ENCODE measurements around the gene WNK2.
A peak's percentile ranks its signal among the peaks of the same experiment; 100 is the strongest.

Gene WNK2

DNA sequence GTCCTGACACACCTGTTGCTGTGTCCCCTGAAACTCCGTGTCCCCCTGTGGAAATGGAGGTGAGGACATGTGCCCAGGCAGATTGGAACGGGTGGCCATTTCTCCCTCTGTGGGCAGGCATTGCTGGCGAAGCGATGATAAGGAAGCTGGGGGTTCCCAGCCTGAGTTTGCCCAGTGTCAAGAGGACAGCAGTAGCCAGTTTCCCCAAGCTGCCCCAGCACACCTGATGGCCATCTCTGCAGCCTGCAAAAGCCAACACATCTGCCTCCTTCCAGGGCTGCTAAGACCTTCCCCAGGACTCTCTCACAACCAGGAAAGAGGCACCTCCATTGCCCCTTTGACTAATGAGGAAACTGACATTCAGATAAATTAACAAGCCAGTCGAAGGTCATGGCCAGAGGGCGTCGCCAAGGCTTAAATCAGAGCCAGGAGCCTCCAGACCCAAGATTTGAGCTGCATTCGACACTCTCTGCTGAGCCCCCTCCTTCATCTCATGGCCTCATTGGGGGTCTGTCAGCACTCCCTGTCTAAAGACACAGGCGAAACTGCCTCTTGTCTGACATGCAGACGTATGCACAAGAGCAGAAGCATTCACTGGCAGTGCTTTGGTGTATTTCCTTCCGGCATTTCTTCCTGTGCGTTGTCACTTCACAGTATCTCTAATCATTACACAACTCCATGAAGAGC lies 10.4 kb upstream of the WNK2 start:
- peak overlapping the region; percentile 71 for H3K27ac Mint-ChIP-seq
- peak overlapping the region; percentile 35 for H3K4me3 Mint-ChIP-seq
- peaks cover 26% of the 10 kb centered on the region for H3K4me1 Mint-ChIP-seq

DNA sequence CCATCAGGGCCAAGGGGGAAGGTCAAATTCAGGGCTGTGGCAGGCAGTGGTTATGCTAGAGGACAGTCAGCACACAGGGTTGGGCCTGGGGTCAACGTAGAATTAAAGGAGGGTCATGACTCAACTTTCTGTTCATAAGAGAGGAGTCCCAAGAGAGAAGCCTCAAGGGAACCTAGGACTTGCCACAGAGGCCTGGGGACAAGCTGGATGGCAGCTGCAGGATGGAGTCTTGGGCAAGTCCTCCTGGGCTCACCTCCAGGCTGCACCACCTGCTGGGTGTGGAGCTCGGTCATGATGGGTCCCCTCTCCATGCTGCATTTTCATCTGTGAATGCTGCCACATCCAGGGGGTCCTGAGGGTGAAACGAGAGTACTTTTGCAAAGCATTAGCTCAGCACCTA lies 9.0 kb upstream of the WNK2 start:
- peaks cover 14% of the 10 kb centered on the region for H3K27me3 Mint-ChIP-seq (ENCODE audit: low read depth, poor library complexity)
- TF ChIP-seq, protein P1, sequence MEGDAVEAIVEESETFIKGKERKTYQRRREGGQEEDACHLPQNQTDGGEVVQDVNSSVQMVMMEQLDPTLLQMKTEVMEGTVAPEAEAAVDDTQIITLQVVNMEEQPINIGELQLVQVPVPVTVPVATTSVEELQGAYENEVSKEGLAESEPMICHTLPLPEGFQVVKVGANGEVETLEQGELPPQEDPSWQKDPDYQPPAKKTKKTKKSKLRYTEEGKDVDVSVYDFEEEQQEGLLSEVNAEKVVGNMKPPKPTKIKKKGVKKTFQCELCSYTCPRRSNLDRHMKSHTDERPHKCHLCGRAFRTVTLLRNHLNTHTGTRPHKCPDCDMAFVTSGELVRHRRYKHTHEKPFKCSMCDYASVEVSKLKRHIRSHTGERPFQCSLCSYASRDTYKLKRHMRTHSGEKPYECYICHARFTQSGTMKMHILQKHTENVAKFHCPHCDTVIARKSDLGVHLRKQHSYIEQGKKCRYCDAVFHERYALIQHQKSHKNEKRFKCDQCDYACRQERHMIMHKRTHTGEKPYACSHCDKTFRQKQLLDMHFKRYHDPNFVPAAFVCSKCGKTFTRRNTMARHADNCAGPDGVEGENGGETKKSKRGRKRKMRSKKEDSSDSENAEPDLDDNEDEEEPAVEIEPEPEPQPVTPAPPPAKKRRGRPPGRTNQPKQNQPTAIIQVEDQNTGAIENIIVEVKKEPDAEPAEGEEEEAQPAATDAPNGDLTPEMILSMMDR (IDR thresholded peaks at IDR 0.05), result no peak
- H3K27ac Mint-ChIP-seq, result no peak overlapping the region
- H3K4me1 Mint-ChIP-seq, result peaks cover 31% of the 10 kb centered on the region
- DNase-seq, result no peak
- no peaks in the 10 kb centered on the region for H3K36me3 Mint-ChIP-seq (ENCODE audit: low read depth)
- no peaks in the 10 kb centered on the region for H3K9me3 Mint-ChIP-seq
- no peak overlapping the region for H3K4me3 Mint-ChIP-seq

More for the DNA sequence above, 10.4 kb upstream of the WNK2 start:
- no peaks in the 10 kb centered on the region for H3K36me3 Mint-ChIP-seq (ENCODE audit: low read depth)
- H3K27me3 Mint-ChIP-seq (ENCODE audit: low read depth, poor library complexity), result peaks cover 4% of the 10 kb centered on the region
- peak; percentile 25 for DNase-seq
- TF ChIP-seq, protein P1 (IDR thresholded peaks at IDR 0.05), result no peak
- H3K9me3 Mint-ChIP-seq, result no peaks in the 10 kb centered on the region

DNA sequence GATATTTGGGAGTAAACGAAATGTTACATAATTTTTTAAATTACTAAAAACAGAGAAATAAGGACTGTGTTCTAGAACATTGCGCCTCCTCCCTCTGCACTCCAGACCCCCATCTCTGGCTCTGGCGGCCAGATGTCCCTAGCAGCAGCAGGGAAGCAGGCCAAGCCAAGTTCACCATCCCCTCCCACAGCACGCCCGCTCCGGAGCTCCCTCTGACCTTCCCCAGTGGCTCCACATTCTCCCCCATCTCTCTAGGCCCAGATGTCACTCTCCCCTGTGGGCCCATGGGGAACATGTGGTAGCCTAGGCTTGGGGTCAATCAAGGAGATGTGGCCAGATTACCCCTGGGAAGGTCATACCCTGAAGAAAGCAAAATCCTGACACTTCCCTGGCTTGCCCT lies 6.3 kb upstream of the WNK2 start:
- peaks cover 23% of the 10 kb centered on the region for H3K4me1 Mint-ChIP-seq
- no peak overlapping the region for H3K27ac Mint-ChIP-seq
- no peak overlapping the region for H3K4me3 Mint-ChIP-seq
- H3K9me3 Mint-ChIP-seq, result no peaks in the 10 kb centered on the region
- peaks cover 41% of the 10 kb centered on the region for H3K27me3 Mint-ChIP-seq (ENCODE audit: low read depth, poor library complexity)
- DNase-seq, result no peak
- H3K36me3 Mint-ChIP-seq (ENCODE audit: low read depth), result no peaks in the 10 kb centered on the region
- TF ChIP-seq, protein P1 (IDR thresholded peaks at IDR 0.05), result no peak

DNA sequence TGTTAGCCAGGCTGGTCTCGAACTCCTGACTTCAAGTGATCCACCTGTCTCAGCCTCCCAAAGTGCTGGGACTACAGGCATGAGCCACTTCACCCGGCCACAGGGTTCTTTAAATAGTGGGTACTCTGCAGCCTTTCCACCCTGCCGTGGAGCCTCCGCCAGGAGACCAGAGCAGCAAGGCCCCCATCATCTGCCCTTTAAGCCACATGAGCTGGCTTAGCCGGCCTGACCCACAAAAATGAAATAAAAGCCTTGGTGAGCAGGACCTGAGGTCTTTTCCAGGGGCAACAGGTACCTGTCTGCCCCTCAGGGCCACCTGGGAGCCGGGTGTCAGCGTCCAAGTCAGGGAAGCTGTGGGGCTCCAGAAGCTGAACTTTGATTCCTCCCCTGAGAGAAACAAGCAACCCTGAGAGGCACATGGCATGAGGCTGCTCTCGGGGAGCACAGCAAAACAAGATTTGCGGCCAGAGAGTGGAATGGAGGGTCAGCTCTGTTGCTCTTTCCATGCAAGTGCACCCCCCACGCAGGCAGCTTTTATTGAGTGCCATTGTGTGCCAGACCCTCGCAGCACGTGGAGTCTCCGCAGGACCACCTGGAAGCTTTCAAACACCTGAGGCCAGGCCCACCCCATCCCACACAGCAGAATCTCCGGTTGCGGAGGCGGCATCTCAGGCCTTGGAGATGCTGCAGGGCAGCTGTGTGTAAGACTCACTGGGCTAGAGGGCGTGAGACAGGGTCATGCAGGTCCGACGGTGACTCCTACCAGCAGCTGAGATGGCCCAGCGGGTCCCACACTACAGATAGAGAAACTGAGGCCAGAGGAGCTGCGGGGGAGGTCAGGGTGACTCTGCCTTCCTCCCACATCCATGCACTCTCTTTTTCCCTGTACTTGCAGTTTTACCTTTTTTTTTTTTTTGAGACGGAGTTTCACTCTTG lies 4.8 kb upstream of the WNK2 start:
- no peak overlapping the region for H3K27ac Mint-ChIP-seq
- H3K4me1 Mint-ChIP-seq, result peaks cover 9% of the 10 kb centered on the region
- TF ChIP-seq, protein P1 (IDR thresholded peaks at IDR 0.05), result no peak
- no peak for DNase-seq
- H3K36me3 Mint-ChIP-seq (ENCODE audit: low read depth), result no peaks in the 10 kb centered on the region
- H3K9me3 Mint-ChIP-seq, result no peaks in the 10 kb centered on the region
- no peak overlapping the region for H3K4me3 Mint-ChIP-seq
- peaks cover 53% of the 10 kb centered on the region for H3K27me3 Mint-ChIP-seq (ENCODE audit: low read depth, poor library complexity)

DNA sequence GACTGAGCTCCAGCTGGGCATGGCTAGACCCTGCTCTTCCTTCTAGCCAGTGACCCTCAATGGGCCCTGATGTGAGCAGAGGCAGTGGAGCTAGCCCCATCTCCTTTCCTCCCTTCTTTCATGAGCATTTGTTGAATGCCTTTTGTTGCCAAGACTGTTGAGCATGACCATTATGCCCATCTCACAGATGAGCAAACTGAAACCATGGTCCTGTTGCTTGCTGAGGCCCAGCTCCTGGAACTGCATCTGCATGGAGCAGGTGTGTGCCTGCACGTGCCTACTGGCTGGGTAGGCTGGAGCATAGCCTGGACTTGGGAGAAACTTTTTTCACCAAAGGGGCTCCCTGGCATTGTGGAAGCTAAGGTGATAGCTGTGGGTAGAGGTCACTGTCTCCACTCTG lies 3.0 kb upstream of the WNK2 start:
- Mint-ChIP-seq H3K36me3 (ENCODE audit: low read depth) (no peaks in the 10 kb centered on the region), H3K9me3 (no peaks in the 10 kb centered on the region), H3K4me3 (no peak overlapping the region), H3K4me1 (peaks cover 14% of the 10 kb centered on the region), H3K27ac (peak overlapping the region; percentile 39), H3K27me3 (ENCODE audit: low read depth, poor library complexity) (peaks cover 62% of the 10 kb centered on the region)
- no peak for DNase-seq
- TF ChIP-seq, protein P1 (IDR thresholded peaks at IDR 0.05), result no peak
